ENCODE data around the gene IFI35.
"Not testable (repeated sequence)": the region's sequence is repeated elsewhere in the genome, so short reads cannot be mapped to it uniquely, and the experiment has no call there.

IFI35 gene

GRCh38 chr17:43006639-43007551 is at the start of gene IFI35:
TSS of gene IFI35 (plus strand) at chr17:43006784. CDS start at chr17:43006948, 164 bp downstream.
- Histone ChIP-seq H3K9me3 (no peaks in the 10 kb centered on the region), H3K36me3 (replicated peaks) (peaks cover 34% of the 10 kb centered on the region), H3K4me3 (peak within 1 kb of the TSS; percentile 31), H3K27me3 (ENCODE audit: low read depth) (no peaks in the 10 kb centered on the region), H3K4me1 (peaks cover 6% of the 10 kb centered on the region; the same call in 1 of the 2 replicates)
- DNase-seq (ENCODE audit: low spot score in 2 of 2): peak; percentile 59 to 84
- in situ Hi-C loops (cut with MboI; ENCODE audit: low sequenced_read_pairs): no loop called here

GRCh38 chr17:42964161-42964932 is 42.2 kb upstream of the IFI35 start, which contains the start of gene AARSD1:
TSS of gene AARSD1 (minus strand) at chr17:42964454. CDS start at chr17:42964440, 14 bp downstream.
- peak within 1 kb of the TSS; percentile 74 for H3K4me3 ChIP-seq
- in situ Hi-C loops (cut with MboI; ENCODE audit: low sequenced_read_pairs): no loop called here
- DNase-seq (ENCODE audit: low spot score in 2 of 2): peak; percentile 90 to 91
- H3K9me3 ChIP-seq: no peaks in the 10 kb centered on the region
- H3K36me3 ChIP-seq (replicated peaks): peaks cover 35% of the 10 kb centered on the region
- H3K4me1 ChIP-seq: peaks cover 3% of the 10 kb centered on the region
- no peaks in the 10 kb centered on the region for H3K27me3 ChIP-seq (ENCODE audit: low read depth)

GRCh38 chr17:42967925-42968324 is 38.7 kb upstream of the IFI35 start:
- Histone ChIP-seq H3K4me1 (peaks cover 3% of the 10 kb centered on the region; the same call in 1 of the 2 replicates), H3K9me3 (no peaks in the 10 kb centered on the region), H3K4me3 (no peak overlapping the region), H3K36me3 (replicated peaks) (peaks cover under 1% of the 10 kb centered on the region; the same call in 1 of the 2 replicates), H3K27me3 (ENCODE audit: low read depth) (no peaks in the 10 kb centered on the region)
- DNase-seq (ENCODE audit: low spot score in 2 of 2): no peak
- in situ Hi-C loops (cut with MboI; ENCODE audit: low sequenced_read_pairs): no loop called here

GRCh38 chr17:42969001-42969581 is 37.5 kb upstream of the IFI35 start:
- Histone ChIP-seq H3K4me1 (no peaks in the 10 kb centered on the region), H3K27me3 (ENCODE audit: low read depth) (no peaks in the 10 kb centered on the region), H3K9me3 (no peaks in the 10 kb centered on the region), H3K4me3 (no peak overlapping the region), H3K36me3 (replicated peaks) (no peaks in the 10 kb centered on the region)
- peak in 1 of 2 experiments; percentile 22 for DNase-seq (ENCODE audit: low spot score in 2 of 2)
- in situ Hi-C loops (cut with MboI; ENCODE audit: low sequenced_read_pairs): no loop called here

GRCh38 chr17:42971589-42971988 is 35.0 kb upstream of the IFI35 start:
- DNase-seq (ENCODE audit: low spot score in 2 of 2): no peak
- Histone ChIP-seq H3K4me1 (no peaks in the 10 kb centered on the region), H3K36me3 (replicated peaks) (no peaks in the 10 kb centered on the region), H3K9me3 (no peaks in the 10 kb centered on the region), H3K27me3 (ENCODE audit: low read depth) (no peaks in the 10 kb centered on the region), H3K4me3 (no peak overlapping the region)
- in situ Hi-C loops (cut with MboI; ENCODE audit: low sequenced_read_pairs): no loop called here

- in situ Hi-C loops (cut with MboI; ENCODE audit: low sequenced_read_pairs); H3K9me3 ChIP-seq: not testable (repeated sequence)
These were observed 33.3 kb upstream of the IFI35 start for GRCh38 chr17:42973323-42973722.

GRCh38 chr17:42975265-42975664 is 31.3 kb upstream of the IFI35 start:
- DNase-seq (ENCODE audit: low spot score in 2 of 2): no peak
- peaks cover 7% of the 10 kb centered on the region for H3K4me1 ChIP-seq
- in situ Hi-C loops (cut with MboI; ENCODE audit: low sequenced_read_pairs): no loop called here
- no peaks in the 10 kb centered on the region for H3K9me3 ChIP-seq
- no peaks in the 10 kb centered on the region for H3K36me3 ChIP-seq (replicated peaks)
- H3K27me3 ChIP-seq (ENCODE audit: low read depth): no peaks in the 10 kb centered on the region
- no peak overlapping the region for H3K4me3 ChIP-seq

More at GRCh38 chr17:42973323-42973722, 33.3 kb upstream of the IFI35 start:
- H3K36me3 ChIP-seq (replicated peaks); H3K4me1 ChIP-seq; DNase-seq (ENCODE audit: low spot score in 2 of 2); H3K27me3 ChIP-seq (ENCODE audit: low read depth); H3K4me3 ChIP-seq: not testable (repeated sequence)

- in situ Hi-C loops (cut with MboI; ENCODE audit: low sequenced_read_pairs): not testable (repeated sequence)
These were observed 30.9 kb upstream of the IFI35 start for GRCh38 chr17:42975701-42976100.

GRCh38 chr17:42979511-42980273 is 26.9 kb upstream of the IFI35 start, which contains the start of gene PTGES3L:
TSS of gene PTGES3L (minus strand) at chr17:42980080. CDS start at chr17:42980053, 27 bp downstream.
- Histone ChIP-seq H3K36me3 (replicated peaks) (peaks cover 6% of the 10 kb centered on the region), H3K4me3 (peak within 1 kb of the TSS; percentile 76), H3K27me3 (ENCODE audit: low read depth) (no peaks in the 10 kb centered on the region), H3K4me1 (peaks cover 12% of the 10 kb centered on the region), H3K9me3 (no peaks in the 10 kb centered on the region)
- in situ Hi-C loops (cut with MboI; ENCODE audit: low sequenced_read_pairs): no loop called here
- DNase-seq (ENCODE audit: low spot score in 2 of 2): peak; percentile 39 to 66

More at GRCh38 chr17:42975701-42976100, 30.9 kb upstream of the IFI35 start:
- H3K9me3 ChIP-seq; H3K36me3 ChIP-seq (replicated peaks); H3K4me3 ChIP-seq; H3K27me3 ChIP-seq (ENCODE audit: low read depth); DNase-seq (ENCODE audit: low spot score in 2 of 2); H3K4me1 ChIP-seq: not testable (repeated sequence)

GRCh38 chr17:42980274-42980765 is 26.3 kb upstream of the IFI35 start, which contains the start of gene RUNDC1:
TSS of gene RUNDC1 (plus strand) at chr17:42980565. CDS start at chr17:42980577, 12 bp downstream.
- Histone ChIP-seq H3K4me3 (peak within 1 kb of the TSS; percentile 76), H3K27me3 (ENCODE audit: low read depth) (no peaks in the 10 kb centered on the region), H3K36me3 (replicated peaks) (peaks cover 6% of the 10 kb centered on the region), H3K9me3 (no peaks in the 10 kb centered on the region), H3K4me1 (peaks cover 12% of the 10 kb centered on the region)
- in situ Hi-C loops (cut with MboI; ENCODE audit: low sequenced_read_pairs): no loop called here
- DNase-seq (ENCODE audit: low spot score in 2 of 2): peak; percentile 89 to 97

- H3K4me3 ChIP-seq: peak overlapping the region; percentile 76
- H3K36me3 ChIP-seq (replicated peaks): peaks cover 6% of the 10 kb centered on the region
- in situ Hi-C loops (cut with MboI; ENCODE audit: low sequenced_read_pairs): no loop called here
- no peaks in the 10 kb centered on the region for H3K27me3 ChIP-seq (ENCODE audit: low read depth)
- H3K9me3 ChIP-seq: no peaks in the 10 kb centered on the region
- H3K4me1 ChIP-seq: peaks cover 12% of the 10 kb centered on the region
- peak; percentile 31 to 61 for DNase-seq (ENCODE audit: low spot score in 2 of 2)
These were observed 25.7 kb upstream of the IFI35 start for GRCh38 chr17:42980766-42981397.

GRCh38 chr17:42982266-42982665 is 24.3 kb upstream of the IFI35 start:
- Histone ChIP-seq H3K36me3 (replicated peaks) (peaks cover 7% of the 10 kb centered on the region), H3K27me3 (ENCODE audit: low read depth) (no peaks in the 10 kb centered on the region), H3K4me3 (no peak overlapping the region), H3K4me1 (peaks cover 12% of the 10 kb centered on the region), H3K9me3 (no peaks in the 10 kb centered on the region)
- DNase-seq (ENCODE audit: low spot score in 2 of 2): no peak
- in situ Hi-C loops (cut with MboI; ENCODE audit: low sequenced_read_pairs): no loop called here

Measured in HAP-1 (cell line).